ENCODE measurements around the gene CENPS.
"Not testable (repeated sequence)": the region's sequence is repeated elsewhere in the genome, so short reads cannot be mapped to it uniquely, and the experiment has no call there.

CENPS gene

DNA sequence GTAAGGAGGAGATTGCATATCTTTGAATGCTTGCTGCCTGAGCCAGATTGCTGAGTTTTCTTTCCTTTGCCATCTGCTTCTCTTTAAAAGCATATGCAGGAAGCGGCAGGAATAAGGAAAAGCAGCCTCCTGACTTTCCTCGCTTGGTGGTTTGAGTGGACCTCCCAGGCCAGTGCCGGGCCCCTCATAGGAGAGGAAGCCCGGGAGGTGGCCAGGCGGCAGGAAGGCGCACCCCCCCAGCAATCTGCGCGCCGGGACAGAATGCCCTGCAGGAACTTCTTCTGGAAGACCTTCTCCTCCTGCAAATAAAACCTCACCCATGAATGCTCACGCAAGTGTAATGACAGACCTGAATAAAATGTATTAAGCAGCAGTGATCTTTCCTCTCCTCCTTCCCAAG is 21.1 kb downstream of the CENPS start:
- no peak for DNase-seq (ENCODE audit: low read depth in 2 of 2)

DNA sequence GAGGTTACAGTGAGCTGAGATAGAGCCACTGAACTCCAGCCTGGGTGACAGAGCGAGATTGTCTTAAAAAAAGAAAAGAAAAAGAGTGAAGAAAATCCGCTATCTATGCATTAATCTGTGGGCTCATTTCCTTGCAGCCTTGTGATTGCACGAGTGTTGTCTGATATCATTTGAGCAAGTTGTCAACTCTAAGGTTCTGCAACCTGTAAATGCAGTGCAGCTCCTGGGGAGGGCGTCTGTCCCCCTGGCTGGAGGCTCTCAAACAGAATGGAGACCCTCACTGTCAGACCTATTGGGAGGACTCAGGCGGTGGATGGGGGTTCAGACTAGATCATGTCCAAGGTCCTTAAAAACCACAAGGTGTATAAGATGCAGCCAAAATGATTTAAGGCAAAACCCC is 25.8 kb downstream of the CENPS start:
- no peak for DNase-seq (ENCODE audit: low read depth in 2 of 2)

DNA sequence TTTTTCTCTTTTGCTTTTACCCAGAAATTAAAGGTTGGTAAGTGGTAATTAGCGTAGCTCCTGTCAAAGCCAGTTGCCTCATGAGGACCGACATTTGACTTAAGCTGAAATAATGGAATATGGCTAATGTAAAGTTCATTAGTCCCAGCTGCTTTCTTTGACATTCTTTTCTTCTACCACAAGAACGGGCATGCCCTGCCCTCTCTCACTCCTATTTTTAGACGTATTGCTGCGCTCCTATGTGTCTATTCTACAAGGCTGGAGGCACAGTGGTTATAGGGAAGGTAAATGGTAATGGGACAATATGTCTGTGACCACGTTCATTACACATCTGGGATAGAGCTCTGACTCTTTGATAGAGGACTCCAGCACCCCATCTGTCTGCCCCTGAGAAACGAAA is 26.4 kb downstream of the CENPS start:
- no peak for DNase-seq (ENCODE audit: low read depth in 2 of 2)

DNA sequence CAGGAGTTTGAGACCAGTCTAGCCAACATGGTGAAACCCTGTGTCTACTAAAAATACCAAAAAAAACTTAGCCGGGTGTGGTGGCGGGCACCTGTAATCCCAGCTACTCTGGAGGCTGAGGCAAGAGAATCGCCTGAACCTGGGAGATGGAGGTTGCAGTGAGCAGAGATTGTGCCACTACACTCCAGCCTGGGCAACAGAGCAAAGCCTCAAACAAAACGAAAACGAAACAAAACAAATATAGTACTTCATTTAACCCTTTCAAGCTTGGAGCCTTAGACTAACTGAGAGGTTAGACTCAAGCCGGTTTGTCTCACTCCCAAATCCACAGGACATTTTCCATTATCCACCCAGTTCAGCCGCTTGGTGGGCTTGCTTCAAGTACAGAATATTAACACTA is 27.2 kb downstream of the CENPS start:
- not testable (repeated sequence) for DNase-seq (ENCODE audit: low read depth in 2 of 2)

DNA sequence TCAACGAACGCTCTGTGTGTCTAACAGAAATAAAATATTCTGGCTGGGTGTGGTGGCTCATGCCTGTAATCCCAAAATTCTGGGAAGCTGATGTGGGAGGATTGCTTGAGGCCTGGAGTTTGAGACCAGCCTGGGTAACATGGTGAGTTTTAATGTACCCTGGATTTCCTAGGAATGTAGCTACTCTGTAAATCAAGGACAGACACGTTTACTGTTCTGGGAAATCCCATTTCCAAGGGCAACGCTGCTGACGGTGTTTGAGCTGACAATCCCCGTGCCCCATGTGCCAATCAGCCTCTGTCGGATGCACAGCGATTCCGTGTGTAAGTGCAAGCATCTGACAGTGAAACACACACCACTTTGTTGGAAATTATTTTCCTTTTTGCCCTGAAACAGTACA is 27.6 kb downstream of the CENPS start:
- no peak for DNase-seq (ENCODE audit: low read depth in 2 of 2)

DNA sequence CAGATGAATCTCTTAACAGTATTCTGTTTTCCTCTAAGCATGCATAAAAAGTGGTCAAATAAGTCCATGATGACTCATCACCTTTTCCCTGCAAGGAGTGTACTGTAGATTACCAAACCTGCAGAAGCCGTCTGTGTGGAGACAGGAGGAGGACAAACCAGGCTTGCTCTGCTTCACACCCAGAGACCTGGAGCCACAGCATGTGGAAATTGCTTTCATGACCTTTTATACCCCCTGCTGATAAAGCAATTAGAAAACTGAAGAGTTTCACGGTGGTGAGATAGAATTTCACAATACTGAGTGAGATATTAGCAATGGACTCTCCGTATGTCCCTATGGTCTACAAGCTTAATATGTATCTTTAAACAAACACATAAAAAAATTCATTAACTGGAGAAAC is 29.0 kb downstream of the CENPS start:
- DNase-seq (ENCODE audit: low read depth in 2 of 2): no peak

DNA sequence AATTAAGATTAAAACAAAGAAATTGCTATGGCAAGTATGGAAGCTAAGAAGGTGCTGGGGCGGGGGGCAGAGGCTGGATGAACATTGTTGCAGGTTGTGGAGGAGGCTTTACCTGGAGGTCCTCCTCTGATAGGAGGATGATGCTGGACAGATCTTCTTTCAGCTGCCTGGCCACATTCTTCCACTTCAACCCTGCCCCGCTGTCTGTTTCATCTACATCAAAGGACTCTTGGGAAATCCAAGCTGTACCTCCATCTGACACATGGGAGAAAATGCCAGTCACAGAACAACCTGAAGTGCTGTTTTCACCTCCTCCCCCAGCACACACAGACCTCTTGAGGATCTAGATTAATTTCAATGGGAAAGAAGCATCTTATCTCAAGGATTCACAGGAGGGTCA is 36.8 kb downstream of the CENPS start:
- no peak for DNase-seq (ENCODE audit: low read depth in 2 of 2)

DNA sequence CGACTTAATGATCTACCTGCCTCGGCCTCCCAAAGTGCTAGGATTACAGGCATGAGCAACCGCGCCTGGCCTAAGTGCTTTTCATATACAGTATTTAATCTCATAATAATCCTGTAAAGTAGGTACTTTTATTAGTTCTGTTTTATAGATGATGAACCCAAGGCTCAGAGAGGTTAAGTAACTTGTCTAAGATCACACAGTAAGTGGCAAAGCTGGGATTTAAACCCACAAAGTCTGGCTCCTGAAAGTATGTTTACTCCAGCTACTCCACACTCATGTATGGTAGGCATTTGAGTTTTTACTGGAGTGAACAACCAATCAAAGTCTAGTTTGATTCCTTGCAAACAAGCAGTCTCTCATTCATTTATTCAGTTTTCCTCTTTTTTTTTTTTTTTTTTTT is 39.8 kb downstream of the CENPS start:
- DNase-seq (ENCODE audit: low read depth in 2 of 2): no peak

DNA sequence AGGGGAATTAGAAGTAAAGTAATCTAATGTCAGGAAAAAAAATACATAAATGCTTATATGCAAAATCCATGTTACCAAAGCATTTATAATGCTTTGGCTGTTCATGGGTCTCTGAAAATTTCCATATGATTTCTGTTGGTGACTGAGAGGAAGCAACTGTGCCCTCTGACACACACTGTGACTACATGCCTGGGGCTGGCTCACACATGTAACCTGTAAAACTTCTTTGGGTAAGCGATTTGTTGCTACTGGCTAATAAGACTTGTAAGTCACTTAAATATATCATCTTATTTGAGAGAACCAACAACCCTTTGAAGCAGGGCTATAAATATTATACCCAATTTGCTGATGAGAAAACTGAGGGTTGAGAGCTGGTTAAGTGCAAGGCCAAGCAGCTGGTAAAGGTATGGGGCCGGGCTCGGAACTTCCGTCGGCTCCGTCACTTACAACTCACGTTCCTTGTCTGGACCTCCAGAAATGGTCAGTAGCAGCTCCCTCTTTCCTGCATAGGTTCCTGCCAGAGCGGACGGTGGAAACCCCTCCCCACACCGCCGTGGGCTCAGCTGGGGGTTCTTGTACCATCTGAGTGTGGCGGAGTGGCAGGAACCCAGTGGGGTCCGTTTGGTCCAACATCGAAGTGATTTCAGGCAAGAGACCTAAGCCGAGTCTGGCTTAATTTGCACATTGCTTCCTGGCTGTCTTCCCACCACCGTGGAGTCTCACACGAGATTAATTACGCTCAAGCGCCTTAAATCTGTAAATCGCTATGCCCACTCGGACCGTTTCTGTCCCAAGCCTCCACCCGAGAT is 41.4 kb downstream of the CENPS start:
- DNase-seq (ENCODE audit: low read depth in 2 of 2): no peak

DNA sequence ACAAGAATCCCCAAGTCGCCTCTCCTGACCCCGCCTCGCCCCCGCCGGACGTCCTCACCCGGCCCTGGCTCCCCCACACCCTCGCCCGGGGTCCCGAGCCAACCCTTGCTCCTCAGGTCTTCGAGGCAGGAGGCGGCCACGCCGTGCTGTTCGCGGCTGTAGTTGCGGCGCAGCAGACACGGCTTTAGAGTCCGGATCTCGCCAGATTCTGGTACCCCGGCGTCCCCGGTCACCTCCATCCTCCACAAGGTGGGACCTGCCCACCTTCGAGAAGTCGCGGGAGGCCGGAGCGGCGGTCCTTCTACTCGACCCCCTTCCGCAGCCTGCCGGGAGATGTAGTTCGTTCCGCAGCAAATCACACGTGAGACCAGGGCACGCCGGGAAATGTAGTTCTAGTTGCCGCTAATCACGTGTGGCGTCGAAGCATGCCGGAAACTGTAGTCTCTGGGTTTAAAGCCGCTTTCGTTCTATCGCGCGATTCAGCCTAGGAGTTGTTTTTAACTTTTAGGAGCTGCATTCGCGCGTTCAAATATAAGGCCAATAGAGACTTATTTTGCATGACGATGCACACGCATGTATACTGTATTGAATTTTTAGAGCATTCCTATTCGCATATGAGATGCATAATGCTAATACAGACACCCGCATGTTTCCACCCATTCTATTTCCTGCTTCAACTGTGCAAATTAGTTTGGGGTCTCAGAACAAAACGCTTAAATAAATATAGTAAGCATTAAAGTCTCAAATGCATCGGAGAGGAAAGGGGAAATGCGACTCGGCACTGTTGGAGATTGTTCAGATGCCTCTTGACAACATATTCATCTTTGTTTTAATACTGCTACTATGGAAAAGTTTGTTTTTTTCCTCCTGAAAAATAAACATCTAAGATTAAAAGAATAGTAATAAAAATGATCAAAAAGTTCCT is 42.2 kb downstream of the CENPS start, which contains the start of gene DFFA:
DFFA (minus strand) TSS at position 310 of the 925 bp plus-strand sequence; CDS start at position 239, 71 bp downstream.
- DNase-seq (ENCODE audit: low read depth in 2 of 2): peak; percentile 64 to 68

DNA sequence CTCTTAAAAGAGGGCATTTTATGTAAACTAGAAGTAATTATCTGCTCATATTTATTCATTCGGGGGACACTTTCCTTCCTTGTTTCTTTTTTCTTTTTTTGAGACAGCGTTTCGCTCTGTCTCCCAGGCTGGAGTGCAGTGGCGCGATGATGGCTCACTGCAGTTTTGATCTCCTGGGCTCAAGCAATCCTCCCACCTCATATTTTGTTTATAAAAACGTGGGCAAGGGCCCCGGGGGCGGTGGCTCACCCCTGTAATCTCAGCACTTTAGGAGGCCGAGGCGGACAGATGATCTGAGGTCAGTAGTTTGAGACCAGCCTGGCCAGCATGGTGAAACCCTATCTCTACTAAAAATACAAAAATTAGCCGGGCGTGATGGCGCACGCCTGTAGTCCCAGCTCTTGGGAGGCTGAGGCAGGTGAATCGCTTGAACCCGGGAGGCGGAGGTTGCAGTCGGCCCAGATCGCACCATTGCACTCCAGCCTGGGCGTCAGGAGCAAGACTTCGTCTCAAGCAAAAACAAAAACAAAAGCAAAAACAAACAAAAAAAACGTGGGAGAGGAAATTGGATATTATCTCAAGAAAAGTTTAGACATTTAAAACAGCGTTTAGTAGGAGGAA is 43.0 kb downstream of the CENPS start:
- no peak for DNase-seq (ENCODE audit: low read depth in 2 of 2)

DNA sequence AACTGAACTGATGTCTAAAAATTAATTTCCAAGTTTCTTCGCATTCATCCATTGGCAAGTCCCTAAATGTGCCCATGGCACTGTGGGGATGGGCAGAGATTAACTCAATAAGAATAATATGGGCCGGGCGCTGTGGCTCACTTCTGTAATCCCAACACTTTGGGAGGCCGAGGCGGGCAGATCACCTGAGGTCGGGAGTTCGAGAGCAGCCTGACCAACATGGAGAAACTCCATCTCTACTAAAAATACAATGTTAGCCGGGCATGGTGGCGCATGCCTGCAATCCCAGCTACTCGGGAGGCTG is 44.0 kb downstream of the CENPS start:
- DNase-seq (ENCODE audit: low read depth in 2 of 2): not testable (repeated sequence)

DNA sequence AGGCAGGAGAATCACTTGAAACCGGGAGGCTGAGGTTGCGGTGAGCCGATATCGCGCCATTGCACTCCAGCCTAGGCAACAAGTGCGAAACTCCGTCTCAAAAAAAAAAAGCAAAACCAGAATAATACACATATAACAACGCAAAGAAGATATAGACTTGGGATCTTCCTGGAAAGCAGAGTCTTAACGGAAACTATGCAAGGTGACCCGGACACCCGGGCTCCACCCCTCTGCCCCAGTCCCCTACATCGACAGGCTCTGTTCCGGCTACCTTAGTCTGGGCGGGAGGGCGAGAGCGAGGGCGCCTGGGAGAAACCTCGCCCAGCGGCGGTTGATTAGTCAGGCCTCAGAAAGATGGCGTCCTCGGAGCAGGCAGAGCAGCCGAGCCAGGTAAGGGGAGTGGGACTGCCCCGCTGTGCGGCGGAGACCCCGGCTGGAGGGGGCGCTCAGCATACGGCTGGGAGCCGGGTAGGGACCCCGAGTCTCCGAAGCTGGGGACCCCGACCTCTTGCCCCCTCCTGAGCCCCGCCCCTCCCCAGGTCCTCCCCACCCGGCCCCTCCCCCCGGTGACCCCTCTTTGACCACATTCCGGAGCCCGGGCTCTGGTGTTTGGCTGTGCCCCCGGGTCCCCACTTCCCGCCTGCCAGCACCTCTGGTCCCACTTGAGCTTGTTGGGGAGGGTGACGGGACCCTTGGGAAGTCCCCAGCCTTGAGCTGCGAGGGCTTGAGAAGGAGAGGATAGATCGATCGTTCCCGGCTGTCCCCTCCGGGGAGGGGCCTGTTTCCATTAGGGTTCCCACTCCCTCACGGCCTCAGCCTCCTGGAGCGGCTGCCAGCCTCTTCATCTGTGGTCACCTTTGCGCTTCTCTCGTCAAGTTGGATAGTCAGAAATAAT is 44.6 kb downstream of the CENPS start, which contains the start of gene PEX14:
PEX14 (plus strand) TSS at position 338 of the 895 bp plus-strand sequence; CDS start at position 355, 17 bp downstream.
- DNase-seq (ENCODE audit: low read depth in 2 of 2): peak; percentile 50 to 64

DNA sequence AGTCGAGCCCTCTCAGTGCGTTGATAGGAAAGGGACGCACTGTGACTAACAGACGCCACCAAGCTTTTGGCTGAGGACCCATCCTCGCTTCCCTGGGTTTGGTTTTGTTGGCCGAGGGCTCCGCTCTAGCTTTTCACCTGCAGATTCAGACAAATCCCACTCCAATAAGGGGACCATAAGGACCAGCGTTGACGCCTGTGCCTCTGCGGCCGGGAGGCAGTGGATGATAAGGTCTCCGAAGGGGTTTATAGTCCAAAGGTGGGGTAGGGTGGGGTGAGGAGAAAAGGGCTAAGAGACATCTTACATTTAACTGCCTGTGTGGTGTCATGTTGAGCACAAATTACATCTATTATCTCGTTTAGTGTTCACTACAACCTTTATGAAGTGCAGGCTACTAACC is 45.3 kb downstream of the CENPS start:
- DNase-seq (ENCODE audit: low read depth in 2 of 2): no peak

DNA sequence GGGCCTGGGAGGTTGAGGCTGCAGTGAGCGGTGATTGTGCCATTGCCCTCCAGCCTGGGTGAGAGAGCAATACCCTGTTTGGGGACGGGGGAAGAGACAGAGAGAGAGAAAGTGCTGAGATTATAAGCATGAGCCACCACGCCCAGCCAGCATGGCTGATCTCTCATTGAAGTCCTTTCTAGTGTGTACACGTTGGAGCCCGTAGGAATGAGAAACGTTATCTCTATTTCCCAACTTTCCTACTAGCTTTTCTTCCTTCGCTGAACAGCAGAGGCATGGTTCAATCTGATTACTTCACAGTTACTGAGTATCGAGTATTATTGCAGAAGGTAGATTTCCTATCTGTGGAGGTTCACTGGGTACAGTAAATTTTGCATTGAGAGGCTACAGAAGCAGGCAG is 49.1 kb downstream of the CENPS start:
- no peak for DNase-seq (ENCODE audit: low read depth in 2 of 2)

DNA sequence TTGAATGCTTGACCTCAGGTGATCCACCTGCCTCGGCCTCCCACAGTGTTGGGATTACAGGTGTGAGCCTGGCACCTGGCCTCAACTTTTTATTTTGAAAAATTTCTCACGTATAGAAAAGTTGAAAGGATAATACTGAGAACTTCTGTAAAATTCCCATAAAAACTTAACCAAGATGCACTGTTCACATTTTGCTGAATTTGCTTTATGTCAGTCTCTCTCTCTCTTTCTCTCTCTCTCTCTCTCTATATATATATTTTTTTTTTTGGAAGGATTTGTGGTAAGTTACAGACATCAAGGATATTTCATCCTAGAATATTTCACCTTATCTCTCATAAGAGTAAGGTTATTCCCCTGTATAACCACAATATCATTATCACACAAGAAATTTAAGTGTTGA is 50.4 kb downstream of the CENPS start:
- DNase-seq (ENCODE audit: low read depth in 2 of 2): no peak

DNA sequence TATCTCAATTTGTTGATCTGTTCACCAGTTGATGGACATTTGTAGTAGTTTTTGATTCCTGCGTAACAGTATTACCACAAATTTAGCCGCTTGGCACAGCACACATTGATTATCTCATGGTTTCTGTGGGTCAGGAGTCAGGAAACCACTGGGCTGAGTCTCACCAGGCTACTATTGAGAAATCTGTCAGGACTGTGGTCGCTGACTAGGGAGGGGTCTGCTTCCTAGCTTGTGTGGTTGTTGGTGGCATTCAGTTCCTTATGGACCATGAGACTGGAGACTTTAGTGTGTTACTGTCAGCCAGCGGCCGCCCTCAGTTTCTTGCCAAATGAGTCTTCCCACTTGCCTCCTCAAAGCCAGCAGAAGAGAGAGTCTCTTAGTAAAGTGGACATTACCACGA is 54.3 kb downstream of the CENPS start:
- DNase-seq (ENCODE audit: low read depth in 2 of 2): no peak

DNA sequence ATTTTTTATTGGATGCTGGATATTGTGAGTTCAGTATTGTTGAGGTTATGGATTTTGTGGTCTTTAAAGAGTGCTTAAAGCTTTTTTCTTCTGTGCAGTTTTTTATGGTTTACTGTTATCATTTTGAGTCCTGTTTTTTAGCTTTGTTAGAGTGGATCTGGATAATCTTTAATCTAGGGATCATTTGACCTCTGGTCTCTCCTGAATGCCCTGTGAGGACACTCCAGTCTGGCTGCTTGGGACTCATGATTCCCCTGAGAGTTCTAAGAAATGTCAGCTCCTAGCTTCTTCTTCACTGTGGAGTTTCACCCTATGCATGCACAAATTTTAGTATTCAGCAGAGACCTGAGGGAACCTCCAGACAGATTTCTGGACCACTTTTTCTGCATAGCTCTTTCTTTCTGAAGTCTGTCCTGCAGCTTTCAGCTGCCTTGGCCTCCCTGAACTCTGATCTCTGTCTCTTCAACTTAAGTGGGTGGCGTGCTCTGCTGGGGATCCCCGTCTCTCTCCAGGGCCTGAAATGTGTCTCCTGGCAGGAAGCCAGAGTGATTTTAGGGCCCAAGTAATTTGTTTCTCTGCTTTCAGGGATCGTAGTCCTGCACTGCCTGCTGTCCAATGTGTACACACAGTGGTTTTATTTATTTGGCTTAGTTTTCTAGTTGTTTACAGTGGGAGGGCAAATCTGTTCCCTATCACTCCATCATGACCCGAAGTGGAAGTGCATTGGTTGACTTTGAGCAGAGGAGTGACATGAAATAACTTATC is 59.2 kb downstream of the CENPS start:
- no peak for DNase-seq (ENCODE audit: low read depth in 2 of 2)

DNA sequence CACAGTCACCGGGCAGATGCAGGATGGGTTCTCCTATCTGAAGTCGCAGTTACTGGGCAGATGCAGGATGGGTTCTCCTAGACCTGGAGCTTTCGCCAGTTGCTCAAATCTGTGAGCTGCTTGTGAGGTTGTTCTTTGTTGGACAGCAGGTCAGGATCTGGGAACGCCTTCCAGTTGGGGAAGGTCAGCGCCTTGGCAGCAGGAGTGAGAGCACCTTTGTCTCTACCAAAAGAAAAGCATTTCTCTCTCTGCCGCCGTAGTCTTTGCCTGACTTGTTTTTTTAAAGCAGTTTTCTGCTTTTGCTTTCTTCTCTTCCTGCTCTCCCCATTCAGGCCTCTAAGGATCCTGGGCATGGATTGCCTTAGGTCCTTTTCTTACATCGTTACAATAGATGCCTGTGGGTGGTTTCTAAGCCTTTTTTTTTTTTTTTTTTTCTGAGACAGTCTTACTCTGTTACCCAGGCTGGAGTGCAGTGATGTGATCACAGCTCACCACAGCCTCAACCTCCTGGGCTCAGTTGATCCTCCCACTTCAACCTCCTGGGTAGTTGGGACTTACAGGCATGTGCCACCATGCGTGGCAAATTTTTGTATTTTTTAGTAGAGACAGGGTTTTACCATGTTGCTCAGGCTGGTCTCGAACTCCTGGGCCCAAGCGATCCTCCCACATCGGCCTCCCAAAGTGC is 60.2 kb downstream of the CENPS start:
- DNase-seq (ENCODE audit: low read depth in 2 of 2): no peak
